Heart left ventricle (tissue), 13 donors: ENCODE data around the gene SENP6.

Experiments
- POLR2A ChIP-seq, 2 donors: fragments of 450-650 bp; IDR thresholded peaks; one replicate each; pipeline ENCODE4 v1.6.1; 2017; ENCODE audit warnings: antibody characterized with exemption in 2 of 2, mild to moderate bottlenecking in 2 of 2, moderate library complexity in 2 of 2
- TF ChIP-seq, protein P1 (sequence below), 12 donors: fragments of 200-600 bp; sonication (generic) in 4 of 12; IDR thresholded peaks; one replicate each; pipeline versions ENCODE4 v1.5.0 to v1.8.0; 2018 to 2022; ENCODE audit warnings: antibody characterized with exemption in 12 of 12, mild to moderate bottlenecking in 5 of 12
- donor health status: ischemic (EF 13 %, LVEDD 7.1; RV severe dilation, severe dysfunction).
- donor health status: DM: no; HTN: yes; CAD: no.
- donor health status: DM: no; HTN: no; CAD: no.
- donor health status: ischemic (EF 25% LVEDD 6.9; RV normal size, moderate dysfunction).
- donor health status: ischemic (EF 25% LVEDD 5.7; RV mildly dilated, moderate dysfunction).
- donor health status: ischemic (EF 35%, LVEDD 5.7; RV mildly dilated, moderate dysfunction).
- donor health status: nonischemic (EF 11% LVEDD 7.7; RV severe dilation, severe dysfunction).
- donor health status: DM: yes; HTN: yes; CAD: no.
- donor health status: PGD.
- donor health status: ischemic (EF 29% LVEDD 5.4; RV normal size, mild dysfunction).
- donor health status: nonischemic (EF 23%, LVEDD 6.1; RV moderate dilation, normal function).

DNA sequence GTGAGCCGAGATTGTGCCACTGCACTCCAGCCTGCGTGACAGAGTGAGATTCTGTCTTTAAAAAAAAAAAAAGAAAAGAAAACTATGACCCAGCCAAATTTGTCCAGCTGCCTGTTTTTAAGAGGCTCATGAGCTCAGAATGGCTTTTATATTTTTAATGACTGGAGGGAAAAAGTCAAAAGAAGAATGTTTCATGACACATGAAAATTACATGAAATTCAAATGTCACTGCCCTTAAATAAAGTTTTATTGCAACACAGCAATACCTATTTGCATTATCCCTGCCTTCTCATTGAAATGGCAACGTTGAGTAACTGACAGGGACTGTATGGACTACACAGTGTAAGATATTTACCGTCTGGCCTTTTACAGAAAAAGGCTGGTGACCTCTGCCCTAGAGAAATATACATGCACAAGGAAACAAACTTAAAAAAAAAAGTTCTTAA, 11.4 kb downstream of the SENP6 start:
- TF ChIP-seq, protein P1, sequence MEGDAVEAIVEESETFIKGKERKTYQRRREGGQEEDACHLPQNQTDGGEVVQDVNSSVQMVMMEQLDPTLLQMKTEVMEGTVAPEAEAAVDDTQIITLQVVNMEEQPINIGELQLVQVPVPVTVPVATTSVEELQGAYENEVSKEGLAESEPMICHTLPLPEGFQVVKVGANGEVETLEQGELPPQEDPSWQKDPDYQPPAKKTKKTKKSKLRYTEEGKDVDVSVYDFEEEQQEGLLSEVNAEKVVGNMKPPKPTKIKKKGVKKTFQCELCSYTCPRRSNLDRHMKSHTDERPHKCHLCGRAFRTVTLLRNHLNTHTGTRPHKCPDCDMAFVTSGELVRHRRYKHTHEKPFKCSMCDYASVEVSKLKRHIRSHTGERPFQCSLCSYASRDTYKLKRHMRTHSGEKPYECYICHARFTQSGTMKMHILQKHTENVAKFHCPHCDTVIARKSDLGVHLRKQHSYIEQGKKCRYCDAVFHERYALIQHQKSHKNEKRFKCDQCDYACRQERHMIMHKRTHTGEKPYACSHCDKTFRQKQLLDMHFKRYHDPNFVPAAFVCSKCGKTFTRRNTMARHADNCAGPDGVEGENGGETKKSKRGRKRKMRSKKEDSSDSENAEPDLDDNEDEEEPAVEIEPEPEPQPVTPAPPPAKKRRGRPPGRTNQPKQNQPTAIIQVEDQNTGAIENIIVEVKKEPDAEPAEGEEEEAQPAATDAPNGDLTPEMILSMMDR (IDR thresholded peaks at IDR 0.05), result no peak
- TF ChIP-seq POLR2A (IDR thresholded peaks at IDR 0.05), result no peak
